Measurements from ENCODE around the gene PLA2G2A. TPM values are rescaled to one million over a fixed set of nuclear protein-coding genes. Genes with fewer than 3 reads are reported as not detected.

PLA2G2A gene
- polyA plus RNA-seq, 4 donors, result 0.13 TPM; not detected in 3

- DNase-seq (ENCODE audit: low read depth in 4 of 4, low spot score in 2 of 4), result peak in 1 of 4 donors; percentile 24
Measured at GRCh38 chr1:19974822-19975416, 4.5 kb downstream of the PLA2G2A start.

DNA sequence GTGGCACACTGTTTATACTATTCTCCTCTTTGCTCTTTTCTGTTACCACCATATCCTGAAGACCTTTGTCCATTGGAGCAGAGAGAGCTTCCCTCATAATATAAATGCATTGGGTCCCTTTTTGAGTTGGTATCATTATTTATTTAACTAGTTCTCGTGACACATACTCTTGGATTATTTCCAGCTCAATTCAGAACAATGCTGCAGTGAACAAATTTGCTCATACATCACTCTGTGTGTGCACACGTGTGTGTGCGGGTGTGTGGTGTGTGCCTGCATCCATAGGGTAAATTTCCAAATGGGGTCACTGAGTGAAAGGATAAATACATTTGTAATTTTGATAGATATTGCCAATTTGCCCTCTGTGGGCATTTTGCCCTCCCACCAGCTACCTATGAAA lies 5.8 kb downstream of the PLA2G2A start:
- DNase-seq (ENCODE audit: low read depth in 4 of 4, low spot score in 2 of 4), result no peak

DNA sequence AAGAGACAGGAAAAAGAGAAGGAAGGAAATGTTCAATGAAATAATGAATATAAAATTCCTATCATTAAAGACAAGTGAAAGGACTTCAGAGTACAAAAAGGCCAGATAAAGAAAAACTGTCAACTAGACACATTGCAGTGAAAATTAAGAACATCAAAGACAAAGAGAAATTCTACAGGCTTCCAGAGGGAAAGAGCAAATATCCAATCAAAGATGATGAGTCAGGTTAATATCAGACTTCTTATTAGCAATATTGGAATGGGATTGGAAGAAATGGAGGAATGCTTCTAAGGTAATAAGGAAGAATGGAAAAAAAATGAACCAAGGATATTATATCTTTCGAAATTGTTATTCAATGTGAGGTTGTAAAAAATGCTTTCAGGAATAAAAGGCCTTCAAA lies 7.8 kb downstream of the PLA2G2A start:
- no peak for DNase-seq (ENCODE audit: low read depth in 4 of 4, low spot score in 2 of 4)

- no peak for DNase-seq (ENCODE audit: low read depth in 4 of 4, low spot score in 2 of 4)
Measured at GRCh38 chr1:19969898-19970660, 9.3 kb downstream of the PLA2G2A start.

DNA sequence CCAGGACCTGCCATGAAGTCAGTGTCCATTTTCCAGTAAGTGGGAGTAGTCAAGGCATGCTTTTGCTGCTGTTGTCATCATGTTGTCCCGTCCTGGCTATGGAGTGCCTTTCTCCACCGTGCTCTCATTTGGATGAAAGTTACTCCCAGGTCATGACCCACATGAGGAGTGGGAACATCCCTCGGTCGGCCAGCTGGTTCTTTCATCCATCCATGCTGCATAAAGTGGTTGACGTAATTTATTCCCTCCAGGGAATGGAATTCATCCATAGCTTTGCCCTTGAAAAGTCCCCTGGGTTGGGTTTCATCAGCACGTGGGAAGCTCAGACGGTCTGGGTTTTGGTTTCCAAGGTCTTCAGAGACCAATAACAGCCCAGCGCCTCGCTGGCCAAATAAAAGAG lies 11.6 kb downstream of the PLA2G2A start:
- peak; percentile 32 to 54 (median 43) for DNase-seq (ENCODE audit: low read depth in 4 of 4, low spot score in 2 of 4)

DNA sequence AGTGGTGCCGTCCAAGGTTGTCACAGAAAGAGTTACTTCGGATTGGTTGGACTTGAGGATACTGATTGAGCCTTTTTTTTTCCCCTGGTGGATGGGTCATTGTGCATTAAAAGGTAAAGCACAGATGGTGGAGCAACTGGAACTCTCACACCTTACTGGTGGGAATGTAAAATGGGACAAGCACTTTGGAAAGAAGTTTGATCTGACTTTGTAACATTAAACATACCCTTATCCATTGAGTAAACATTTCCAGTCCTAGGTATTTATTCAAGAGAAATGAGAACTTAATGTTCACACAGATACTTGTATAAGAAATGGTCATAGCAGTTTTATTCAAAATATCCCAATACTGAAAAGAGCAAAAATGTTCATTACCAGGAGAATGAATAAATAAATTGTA lies 14.9 kb downstream of the PLA2G2A start:
- DNase-seq (ENCODE audit: low read depth in 4 of 4, low spot score in 2 of 4), result no peak

GRCh38 chr1:19963636-19964035 lies 15.8 kb downstream of the PLA2G2A start:
- no peak for DNase-seq (ENCODE audit: low read depth in 4 of 4, low spot score in 2 of 4)

DNA sequence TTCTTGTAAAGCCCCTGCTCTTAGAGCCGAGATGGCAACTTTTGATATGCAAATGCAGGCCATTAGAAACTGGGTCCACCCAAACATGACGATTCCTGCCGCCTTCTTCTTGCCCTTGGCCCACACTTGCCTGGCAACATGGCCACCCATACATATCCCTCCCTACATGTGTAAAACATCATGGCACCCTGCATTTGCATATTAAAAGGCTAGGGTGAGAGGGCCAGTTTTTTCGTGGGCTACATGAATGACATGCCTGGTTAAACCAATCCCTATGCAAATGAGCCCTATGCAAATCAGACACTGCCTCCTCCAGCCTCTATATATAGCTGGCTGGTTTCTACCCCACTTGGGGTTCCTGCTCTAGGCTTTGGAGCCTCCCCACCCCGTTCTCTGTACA lies 18.8 kb downstream of the PLA2G2A start:
- DNase-seq (ENCODE audit: low read depth in 4 of 4, low spot score in 2 of 4), result no peak

- DNase-seq (ENCODE audit: low read depth in 4 of 4, low spot score in 2 of 4), result no peak
Measured at GRCh38 chr1:19957779-19958178, 21.6 kb downstream of the PLA2G2A start.

GRCh38 chr1:19955534-19956170 lies 23.8 kb downstream of the PLA2G2A start:
- no peak for DNase-seq (ENCODE audit: low read depth in 4 of 4, low spot score in 2 of 4)

- no peak for DNase-seq (ENCODE audit: low read depth in 4 of 4, low spot score in 2 of 4)
Measured at GRCh38 chr1:19954059-19954458, 25.4 kb downstream of the PLA2G2A start.

- DNase-seq (ENCODE audit: low read depth in 4 of 4, low spot score in 2 of 4), result no peak
Measured at GRCh38 chr1:19949016-19949415, 30.4 kb downstream of the PLA2G2A start.

DNA sequence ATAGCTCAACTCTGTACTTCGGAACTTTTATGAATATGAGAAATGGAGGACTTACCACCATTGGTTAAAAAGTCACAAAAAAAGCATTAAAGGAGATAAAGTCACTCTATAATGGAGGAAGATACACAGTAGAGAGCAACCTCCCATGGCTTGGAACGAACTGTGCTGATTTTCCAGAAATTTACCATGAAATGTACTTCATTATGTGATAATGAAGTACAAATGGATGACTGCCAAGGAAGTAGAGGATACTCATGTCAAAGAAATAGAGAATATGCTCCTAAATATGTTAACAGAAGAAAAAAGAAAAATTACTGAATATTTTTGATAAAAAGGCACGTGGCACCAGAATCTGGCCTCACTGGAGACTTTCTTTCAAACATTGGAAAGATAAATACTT lies 32.4 kb downstream of the PLA2G2A start:
- DNase-seq (ENCODE audit: low read depth in 4 of 4, low spot score in 2 of 4), result no peak

- no peak for DNase-seq (ENCODE audit: low read depth in 4 of 4, low spot score in 2 of 4)
Measured at GRCh38 chr1:19946331-19946751, 33.1 kb downstream of the PLA2G2A start.

GRCh38 chr1:19945914-19946313 lies 33.5 kb downstream of the PLA2G2A start:
- DNase-seq (ENCODE audit: low read depth in 4 of 4, low spot score in 2 of 4), result no peak

- no peak for DNase-seq (ENCODE audit: low read depth in 4 of 4, low spot score in 2 of 4)
Measured at GRCh38 chr1:19942657-19943056, 36.8 kb downstream of the PLA2G2A start.

- no peak for DNase-seq (ENCODE audit: low read depth in 4 of 4, low spot score in 2 of 4)
Measured at GRCh38 chr1:19942088-19942487, 37.3 kb downstream of the PLA2G2A start.

- DNase-seq (ENCODE audit: low read depth in 4 of 4, low spot score in 2 of 4), result no peak
Measured at GRCh38 chr1:19941206-19941568, 38.2 kb downstream of the PLA2G2A start.

DNA sequence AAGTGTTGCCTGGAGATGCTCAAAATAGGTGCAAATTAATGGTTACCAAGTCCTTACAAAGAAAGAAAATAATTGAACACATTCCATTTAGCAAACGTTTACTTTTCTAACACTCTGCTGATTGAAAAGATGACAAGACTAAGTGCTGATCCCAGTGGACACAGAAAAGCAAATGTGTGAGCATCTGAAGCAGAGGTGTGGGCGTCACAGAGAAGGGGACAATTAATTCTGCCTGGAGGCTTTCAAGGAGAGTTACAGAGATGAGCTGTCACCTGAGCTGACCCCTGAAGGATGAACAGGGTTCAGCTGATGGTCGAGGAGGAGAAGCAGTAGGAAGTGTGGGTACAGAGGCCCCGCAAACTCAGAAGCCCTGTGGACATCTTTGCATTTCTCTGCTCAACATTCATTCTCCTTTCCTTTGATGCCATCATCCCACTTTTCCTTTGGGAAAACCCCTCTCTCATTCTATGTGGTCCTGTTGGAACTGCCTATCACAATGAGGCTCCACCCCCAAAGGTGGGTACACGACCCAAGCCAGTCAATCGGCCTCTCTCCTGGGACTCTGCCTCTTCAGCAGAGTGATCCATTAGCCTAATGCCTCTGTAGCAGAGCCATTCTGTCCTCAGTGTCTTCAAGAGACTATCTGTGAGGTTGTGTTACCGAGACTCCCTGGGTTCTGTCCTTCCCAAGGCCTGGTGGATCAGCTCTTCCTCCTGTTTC lies 38.8 kb downstream of the PLA2G2A start:
- DNase-seq (ENCODE audit: low read depth in 4 of 4, low spot score in 2 of 4), result no peak

DNA sequence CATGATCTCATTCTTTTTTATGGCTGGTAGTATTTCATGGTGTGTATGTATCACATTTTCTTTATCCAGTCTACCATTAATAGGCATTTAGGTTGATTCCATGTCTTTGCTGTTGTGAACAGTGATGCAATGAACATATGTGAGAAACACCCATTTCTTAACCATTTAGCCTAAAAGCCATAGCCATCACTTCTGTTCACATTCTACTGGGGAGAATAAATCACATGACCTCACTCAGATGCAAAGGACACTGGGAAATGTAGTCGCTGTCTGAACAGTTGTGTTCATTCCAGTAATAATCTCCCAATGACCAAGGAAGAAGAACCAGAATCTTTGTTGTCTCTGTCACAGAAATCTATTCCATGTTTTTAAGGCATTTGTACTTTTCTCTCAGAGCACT lies 40.9 kb downstream of the PLA2G2A start:
- no peak for DNase-seq (ENCODE audit: low read depth in 4 of 4, low spot score in 2 of 4)

- DNase-seq (ENCODE audit: low read depth in 4 of 4, low spot score in 2 of 4), result no peak
Measured at GRCh38 chr1:19936061-19936750, 43.2 kb downstream of the PLA2G2A start.

Data from left renal cortex interstitium (tissue), 4 donors.